ENCODE results near the gene AP2A2. TPM values are rescaled to one million over a fixed set of nuclear protein-coding genes. Genes with fewer than 3 reads are reported as not detected.
A peak's percentile ranks its signal among the peaks of the same experiment; 100 is the strongest.

Gene AP2A2
- total RNA-seq (2021; ENCODE audit: unreplicated experiment) (55.5 TPM), Bru-seq, nascent RNA (percentile 63 among the genes with signal in this experiment), BruChase-seq, experiment 1, labeled RNA remaining after a 6-hour chase (percentile 82 among the genes with signal in this experiment), BruChase-seq, experiment 2, labeled RNA remaining after a 2-hour chase (percentile 75 among the genes with signal in this experiment)
- polyA plus RNA-seq (2012): 53.0 and 60.8 TPM in 2 replicates
- long read RNA-seq, full-length matches to known transcripts: 19 of 45 reads
- long read RNA-seq, partial matches to known transcripts: 14 of 45 reads
- long read RNA-seq, other reads (novel, unspliced or antisense): 12 of 45 reads

DNA sequence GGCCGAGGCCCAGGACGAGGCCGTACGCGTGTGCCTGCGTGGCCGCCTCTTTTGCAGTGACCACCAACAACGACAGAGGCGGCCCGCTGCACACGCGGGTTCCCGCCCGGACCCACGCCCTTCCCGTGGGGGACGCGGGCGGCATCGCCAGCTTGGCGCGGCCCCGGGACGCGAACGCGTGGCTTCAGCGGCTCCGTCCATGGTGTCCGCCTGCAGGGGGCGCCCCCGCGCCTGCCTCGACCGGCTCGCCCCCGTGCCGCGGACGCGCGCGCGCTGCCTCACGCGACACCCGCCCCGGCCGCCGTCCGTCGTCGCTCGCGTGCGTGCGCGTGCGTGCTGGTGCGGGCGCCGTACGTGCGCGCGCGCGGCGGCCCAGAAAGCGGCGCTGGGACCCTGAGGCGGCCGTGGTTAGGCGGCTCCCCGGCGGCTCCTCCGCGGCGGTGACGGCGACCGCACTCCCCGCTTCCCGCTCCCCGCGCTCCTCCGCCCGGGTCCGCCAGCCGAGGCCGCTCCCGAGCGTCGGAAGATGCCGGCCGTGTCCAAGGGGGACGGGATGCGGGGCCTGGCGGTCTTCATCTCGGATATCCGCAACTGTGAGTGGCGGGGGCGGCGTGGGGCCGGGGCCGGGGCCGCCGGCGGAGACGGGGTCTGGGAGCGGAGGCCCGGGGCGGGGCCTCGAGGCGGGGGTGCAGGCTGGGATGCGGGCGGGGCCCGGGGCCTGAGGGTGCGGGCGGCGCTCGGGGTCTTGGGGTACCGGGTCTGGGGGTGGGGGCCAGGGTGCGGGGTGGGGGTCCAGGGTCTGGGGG lies at the start of gene AP2A2:
Gene AP2A2, plus strand, starts transcription at position 375 of the 806 bp plus-strand sequence. Its CDS starts 152 bp downstream, at position 527.
- no peaks in the 10 kb centered on the region; the same call in 1 of the 2 replicates for H4K20me1 ChIP-seq (ENCODE audit: insufficient read depth)
- no TSS peak for BruUV-seq (replicated peaks)
- intact Hi-C loops (cut with micrococcal nuclease): loop anchor here (5.0 kb wide), 1 partner anchor 137 kb away; no protein-coding TSS in a partner anchor
- no peaks in the 10 kb centered on the region for H3K27me3 ChIP-seq (ENCODE audit: insufficient read depth, low read length)
- H3K79me2 ChIP-seq (ENCODE audit: insufficient read depth, low read length): peaks cover 44% of the 10 kb centered on the region
- peak; percentile 78 for ATAC-seq
- H3K36me3 ChIP-seq (ENCODE audit: control insufficient read depth in 1 of 2, insufficient read depth in 2 of 2, low read length in 2 of 2): peaks cover 5 to 17% of the 10 kb centered on the region in 2 experiments; a peak in 2 of 4 replicates
- H3K4me2 ChIP-seq (ENCODE audit: low read length): peak within 1 kb of the TSS; percentile 97
- peak within 1 kb of the TSS; percentile 78 for H3K9ac ChIP-seq (ENCODE audit: low read length)
- no peaks in the 10 kb centered on the region for H3K9me3 ChIP-seq (ENCODE audit: control insufficient read depth in 1 of 2, insufficient read depth in 1 of 2, low read depth in 1 of 2, low read length in 2 of 2)
- H2AFZ ChIP-seq (ENCODE audit: low read depth, low read length, poor library complexity, severe bottlenecking): no peak within 1 kb of the TSS
- peaks cover 0 to 29% of the 10 kb centered on the region in 2 experiments; a peak in 2 of 4 replicates for H3K4me1 ChIP-seq (ENCODE audit: control insufficient read depth in 1 of 2, insufficient read depth in 2 of 2, low read length in 2 of 2)
- peak within 1 kb of the TSS; percentile 83 to 88 for H3K4me3 ChIP-seq (replicated peaks in 1 of 2; ENCODE audit: low read depth in 1 of 2, low read length in 2 of 2)
- CTCF ChIA-PET: interaction anchor here (0.6 to 1.4 kb wide), 3 partner anchors 10 to 121 kb away, joined by 3 to 7 read pairs (median 4); partner anchors contain the start of gene CHID1
- DNase-seq (ENCODE audit: low read depth, low spot score): peak; percentile 62
- H3K9me2 ChIP-seq (ENCODE audit: insufficient read depth): no peaks in the 10 kb centered on the region
- RAD21 ChIA-PET (ENCODE audit: low non-redundant PET in 1 of 2, low total read pairs in 2 of 2, uncharacterized antibody in 2 of 2, unreplicated experiment in 2 of 2): no interaction called here
- peak within 1 kb of the TSS; percentile 77 for H3K27ac ChIP-seq (ENCODE audit: low read depth, low read length)
- POLR2A ChIA-PET: no interaction called here
- TF ChIP-seq CBX3 (IDR thresholded peaks at IDR 0.05; ENCODE audit: low read depth) (peak; percentile 89), EGR1 (IDR thresholded peaks at IDR 0.05; ENCODE audit: low read depth) (no peak), POLR2AphosphoS5 (IDR thresholded peaks at IDR 0.05; ENCODE audit: low read depth, low read length) (peak; percentile 88), SIN3A (IDR thresholded peaks at IDR 0.05; ENCODE audit: low read depth) (no peak), ZNF274 (IDR thresholded peaks at IDR 0.05; ENCODE audit: low read depth, low read length) (no peak), RAD21 (IDR thresholded peaks at IDR 0.05; ENCODE audit: low read depth) (no peak; the same call in 1 of the 2 replicates), POLR2A (IDR thresholded peaks at IDR 0.05; ENCODE audit: borderline replicate concordance, extremely low read depth, insufficient read depth, insufficient read length) (no peak), JUND (IDR thresholded peaks at IDR 0.05) (no peak), FOSL1 (IDR thresholded peaks at IDR 0.05; ENCODE audit: low read depth) (no peak), TCF7L2 (IDR thresholded peaks at IDR 0.05; ENCODE audit: borderline replicate concordance, extremely low read depth, insufficient read depth, insufficient read length) (peak; percentile 14), ZFX (IDR thresholded peaks at IDR 0.05) (peak; percentile 54; the same call in 1 of the 2 replicates), SRF (IDR thresholded peaks at IDR 0.05; ENCODE audit: low read depth) (no peak), ELF1 (IDR thresholded peaks at IDR 0.05; ENCODE audit: borderline replicate concordance, low read depth) (no peak), CEBPB (IDR thresholded peaks at IDR 0.05; ENCODE audit: low read depth) (no peak), EZH2phosphoT487 (IDR thresholded peaks at IDR 0.05; ENCODE audit: borderline replicate concordance) (no peak)
- TF ChIP-seq, protein P1, sequence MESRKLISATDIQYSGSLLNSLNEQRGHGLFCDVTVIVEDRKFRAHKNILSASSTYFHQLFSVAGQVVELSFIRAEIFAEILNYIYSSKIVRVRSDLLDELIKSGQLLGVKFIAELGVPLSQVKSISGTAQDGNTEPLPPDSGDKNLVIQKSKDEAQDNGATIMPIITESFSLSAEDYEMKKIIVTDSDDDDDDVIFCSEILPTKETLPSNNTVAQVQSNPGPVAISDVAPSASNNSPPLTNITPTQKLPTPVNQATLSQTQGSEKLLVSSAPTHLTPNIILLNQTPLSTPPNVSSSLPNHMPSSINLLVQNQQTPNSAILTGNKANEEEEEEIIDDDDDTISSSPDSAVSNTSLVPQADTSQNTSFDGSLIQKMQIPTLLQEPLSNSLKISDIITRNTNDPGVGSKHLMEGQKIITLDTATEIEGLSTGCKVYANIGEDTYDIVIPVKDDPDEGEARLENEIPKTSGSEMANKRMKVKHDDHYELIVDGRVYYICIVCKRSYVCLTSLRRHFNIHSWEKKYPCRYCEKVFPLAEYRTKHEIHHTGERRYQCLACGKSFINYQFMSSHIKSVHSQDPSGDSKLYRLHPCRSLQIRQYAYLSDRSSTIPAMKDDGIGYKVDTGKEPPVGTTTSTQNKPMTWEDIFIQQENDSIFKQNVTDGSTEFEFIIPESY (IDR thresholded peaks at IDR 0.05; ENCODE audit: extremely low read depth, insufficient replicate concordance, low read length): peak; percentile 27
- TF ChIP-seq, protein P2, sequence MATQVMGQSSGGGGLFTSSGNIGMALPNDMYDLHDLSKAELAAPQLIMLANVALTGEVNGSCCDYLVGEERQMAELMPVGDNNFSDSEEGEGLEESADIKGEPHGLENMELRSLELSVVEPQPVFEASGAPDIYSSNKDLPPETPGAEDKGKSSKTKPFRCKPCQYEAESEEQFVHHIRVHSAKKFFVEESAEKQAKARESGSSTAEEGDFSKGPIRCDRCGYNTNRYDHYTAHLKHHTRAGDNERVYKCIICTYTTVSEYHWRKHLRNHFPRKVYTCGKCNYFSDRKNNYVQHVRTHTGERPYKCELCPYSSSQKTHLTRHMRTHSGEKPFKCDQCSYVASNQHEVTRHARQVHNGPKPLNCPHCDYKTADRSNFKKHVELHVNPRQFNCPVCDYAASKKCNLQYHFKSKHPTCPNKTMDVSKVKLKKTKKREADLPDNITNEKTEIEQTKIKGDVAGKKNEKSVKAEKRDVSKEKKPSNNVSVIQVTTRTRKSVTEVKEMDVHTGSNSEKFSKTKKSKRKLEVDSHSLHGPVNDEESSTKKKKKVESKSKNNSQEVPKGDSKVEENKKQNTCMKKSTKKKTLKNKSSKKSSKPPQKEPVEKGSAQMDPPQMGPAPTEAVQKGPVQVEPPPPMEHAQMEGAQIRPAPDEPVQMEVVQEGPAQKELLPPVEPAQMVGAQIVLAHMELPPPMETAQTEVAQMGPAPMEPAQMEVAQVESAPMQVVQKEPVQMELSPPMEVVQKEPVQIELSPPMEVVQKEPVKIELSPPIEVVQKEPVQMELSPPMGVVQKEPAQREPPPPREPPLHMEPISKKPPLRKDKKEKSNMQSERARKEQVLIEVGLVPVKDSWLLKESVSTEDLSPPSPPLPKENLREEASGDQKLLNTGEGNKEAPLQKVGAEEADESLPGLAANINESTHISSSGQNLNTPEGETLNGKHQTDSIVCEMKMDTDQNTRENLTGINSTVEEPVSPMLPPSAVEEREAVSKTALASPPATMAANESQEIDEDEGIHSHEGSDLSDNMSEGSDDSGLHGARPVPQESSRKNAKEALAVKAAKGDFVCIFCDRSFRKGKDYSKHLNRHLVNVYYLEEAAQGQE (IDR thresholded peaks at IDR 0.05; ENCODE audit: low read depth): no peak
- TF ChIP-seq, protein P3, sequence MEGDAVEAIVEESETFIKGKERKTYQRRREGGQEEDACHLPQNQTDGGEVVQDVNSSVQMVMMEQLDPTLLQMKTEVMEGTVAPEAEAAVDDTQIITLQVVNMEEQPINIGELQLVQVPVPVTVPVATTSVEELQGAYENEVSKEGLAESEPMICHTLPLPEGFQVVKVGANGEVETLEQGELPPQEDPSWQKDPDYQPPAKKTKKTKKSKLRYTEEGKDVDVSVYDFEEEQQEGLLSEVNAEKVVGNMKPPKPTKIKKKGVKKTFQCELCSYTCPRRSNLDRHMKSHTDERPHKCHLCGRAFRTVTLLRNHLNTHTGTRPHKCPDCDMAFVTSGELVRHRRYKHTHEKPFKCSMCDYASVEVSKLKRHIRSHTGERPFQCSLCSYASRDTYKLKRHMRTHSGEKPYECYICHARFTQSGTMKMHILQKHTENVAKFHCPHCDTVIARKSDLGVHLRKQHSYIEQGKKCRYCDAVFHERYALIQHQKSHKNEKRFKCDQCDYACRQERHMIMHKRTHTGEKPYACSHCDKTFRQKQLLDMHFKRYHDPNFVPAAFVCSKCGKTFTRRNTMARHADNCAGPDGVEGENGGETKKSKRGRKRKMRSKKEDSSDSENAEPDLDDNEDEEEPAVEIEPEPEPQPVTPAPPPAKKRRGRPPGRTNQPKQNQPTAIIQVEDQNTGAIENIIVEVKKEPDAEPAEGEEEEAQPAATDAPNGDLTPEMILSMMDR (IDR thresholded peaks at IDR 0.05 in 2 of 3, conservative IDR thresholded peaks at IDR 0.05 in 1 of 3; ENCODE audit: borderline replicate concordance in 1 of 3, insufficient read depth in 1 of 3, low read depth in 2 of 3, low read length in 2 of 3): peak in 2 of 3 experiments; percentile 47 to 61; a peak in 4 of 6 replicates
